ENCODE data around the gene ZNF341.
"Not testable (repeated sequence)": the region's sequence is repeated elsewhere in the genome, so short reads cannot be mapped to it uniquely, and the experiment has no call there.

ZNF341 gene

DNA sequence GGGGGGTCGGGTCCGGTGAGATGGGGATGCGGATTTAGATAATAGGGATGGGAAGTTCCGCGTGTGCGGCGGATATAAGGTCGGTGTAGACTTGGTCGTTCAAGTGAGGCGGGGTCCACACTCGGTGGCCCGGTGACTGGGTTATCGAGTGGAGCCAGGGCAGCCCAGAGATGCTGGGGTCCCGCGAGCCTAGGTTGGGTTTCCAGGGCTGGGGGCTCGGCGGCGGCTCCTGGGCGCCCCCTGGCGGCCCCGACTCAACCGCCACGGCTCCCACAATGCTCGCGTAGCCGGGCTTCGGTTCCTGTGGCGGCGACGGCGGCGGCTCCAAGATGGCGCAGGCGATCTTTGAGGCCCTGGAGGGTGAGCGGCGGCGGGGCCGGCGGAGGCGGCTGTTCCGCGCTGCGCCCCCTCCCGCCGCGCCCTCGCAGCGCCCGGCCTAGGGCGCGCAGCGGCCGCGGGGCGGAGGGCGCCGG lies at the start of gene ZNF341:
TSS of gene ZNF341 (plus strand) at position 304 of the 473 bp plus-strand sequence. CDS start at position 330, 26 bp downstream.
- DNase-seq: peak; percentile 59

DNA sequence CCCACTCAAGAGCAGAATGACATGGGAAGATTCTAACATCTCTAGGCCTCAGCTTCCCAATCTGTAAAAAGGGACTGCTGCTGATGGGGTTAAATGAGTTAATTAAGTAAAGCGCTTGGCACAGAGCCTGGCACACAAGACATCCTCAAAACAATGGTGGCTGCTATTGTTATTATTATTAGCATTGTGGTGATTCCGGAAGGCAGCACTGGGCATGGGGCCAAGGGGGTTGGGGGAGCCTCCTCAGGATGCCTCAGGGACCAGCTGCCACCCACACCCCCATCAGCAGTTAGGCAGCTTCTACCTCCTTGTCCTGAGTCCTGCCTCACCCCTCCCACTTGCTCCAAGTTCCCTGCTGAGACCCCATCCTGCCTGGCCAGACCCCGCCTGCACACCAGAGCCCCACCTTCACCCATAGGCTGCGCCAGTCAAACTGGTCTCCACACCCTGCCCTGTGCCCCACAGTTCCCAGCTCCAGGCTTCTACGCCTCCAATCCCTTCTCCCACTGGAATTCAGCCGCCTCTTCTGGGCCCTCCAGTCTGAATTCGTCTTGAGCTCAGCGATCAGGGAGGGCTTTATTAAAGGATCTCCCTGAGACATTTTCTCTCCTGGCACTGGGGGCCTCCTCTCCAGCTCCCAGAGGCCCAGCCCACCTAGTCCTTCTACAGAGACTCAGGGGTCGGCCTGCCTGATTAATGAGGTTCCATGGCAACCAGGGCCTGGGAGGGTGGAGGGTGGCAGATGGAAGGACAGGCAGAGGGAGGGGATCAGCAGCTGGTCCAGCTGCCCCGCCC lies 47.1 kb upstream of the ZNF341 start:
- DNase-seq: no peak

DNA sequence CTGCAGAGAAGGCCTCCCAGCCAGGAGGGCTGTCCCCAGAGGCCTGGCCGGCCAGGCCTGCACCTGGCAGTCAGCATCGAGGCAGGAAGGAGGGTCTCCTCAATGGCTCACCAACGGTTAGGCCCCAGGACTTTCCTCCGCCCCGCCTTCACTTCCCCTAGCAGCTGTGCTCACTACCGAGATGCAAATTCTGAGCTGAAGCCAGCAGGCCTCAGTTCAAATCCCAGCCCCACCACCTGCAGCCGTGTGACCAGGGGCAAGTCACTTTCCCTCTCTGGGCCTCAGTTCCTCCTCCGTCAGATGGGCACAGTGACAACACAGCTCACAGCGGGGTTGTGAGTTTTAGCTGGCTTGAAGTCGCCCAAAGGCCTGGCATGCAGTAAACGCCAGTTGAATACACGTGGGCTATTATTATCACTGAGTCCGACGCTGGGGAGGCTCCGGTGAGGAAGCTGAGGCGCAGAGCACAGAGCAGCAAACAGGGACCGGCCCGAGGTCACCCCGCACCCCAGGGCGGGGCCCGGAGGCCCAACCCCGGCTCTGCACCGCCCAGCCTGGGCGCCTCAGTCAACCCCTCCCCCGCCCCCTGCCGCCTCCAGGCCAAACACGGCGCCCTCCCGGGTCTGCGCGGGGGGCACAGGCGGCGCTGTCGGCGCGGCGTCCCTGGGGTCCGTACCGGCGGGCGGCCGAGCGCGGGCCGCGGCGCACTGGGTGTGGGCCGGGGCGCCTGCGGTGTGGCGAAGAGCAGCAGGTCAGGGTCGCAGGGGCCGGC lies 46.3 kb upstream of the ZNF341 start:
- DNase-seq: no peak

GRCh38 chr20:33686100-33686983 lies 45.5 kb upstream of the ZNF341 start, which contains the start of gene E2F1:
TSS of gene E2F1 (minus strand) at chr20:33686385. CDS start at chr20:33686264, 121 bp downstream.
- DNase-seq: peak; percentile 91

DNA sequence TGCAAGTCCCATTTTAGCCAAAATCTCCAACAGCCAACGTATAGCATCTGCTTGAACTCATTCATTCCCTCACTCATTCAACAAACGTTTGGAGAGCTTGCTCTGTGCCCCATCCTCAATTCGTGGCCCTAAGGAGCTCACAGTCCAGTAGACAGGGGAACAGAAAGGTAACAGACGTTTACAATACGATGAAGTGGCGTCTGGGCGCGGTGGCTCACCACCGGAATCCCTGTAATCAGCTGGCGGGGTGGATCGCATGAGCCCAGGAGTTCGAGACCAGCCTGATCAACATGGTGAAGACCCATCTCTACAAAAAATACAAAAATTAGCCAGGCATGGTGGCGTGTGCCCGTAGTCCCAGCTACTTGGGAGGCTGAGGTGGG lies 44.8 kb upstream of the ZNF341 start:
- no peak for DNase-seq

GRCh38 chr20:33687370-33687915 lies 44.4 kb upstream of the ZNF341 start:
- DNase-seq: no peak

DNA sequence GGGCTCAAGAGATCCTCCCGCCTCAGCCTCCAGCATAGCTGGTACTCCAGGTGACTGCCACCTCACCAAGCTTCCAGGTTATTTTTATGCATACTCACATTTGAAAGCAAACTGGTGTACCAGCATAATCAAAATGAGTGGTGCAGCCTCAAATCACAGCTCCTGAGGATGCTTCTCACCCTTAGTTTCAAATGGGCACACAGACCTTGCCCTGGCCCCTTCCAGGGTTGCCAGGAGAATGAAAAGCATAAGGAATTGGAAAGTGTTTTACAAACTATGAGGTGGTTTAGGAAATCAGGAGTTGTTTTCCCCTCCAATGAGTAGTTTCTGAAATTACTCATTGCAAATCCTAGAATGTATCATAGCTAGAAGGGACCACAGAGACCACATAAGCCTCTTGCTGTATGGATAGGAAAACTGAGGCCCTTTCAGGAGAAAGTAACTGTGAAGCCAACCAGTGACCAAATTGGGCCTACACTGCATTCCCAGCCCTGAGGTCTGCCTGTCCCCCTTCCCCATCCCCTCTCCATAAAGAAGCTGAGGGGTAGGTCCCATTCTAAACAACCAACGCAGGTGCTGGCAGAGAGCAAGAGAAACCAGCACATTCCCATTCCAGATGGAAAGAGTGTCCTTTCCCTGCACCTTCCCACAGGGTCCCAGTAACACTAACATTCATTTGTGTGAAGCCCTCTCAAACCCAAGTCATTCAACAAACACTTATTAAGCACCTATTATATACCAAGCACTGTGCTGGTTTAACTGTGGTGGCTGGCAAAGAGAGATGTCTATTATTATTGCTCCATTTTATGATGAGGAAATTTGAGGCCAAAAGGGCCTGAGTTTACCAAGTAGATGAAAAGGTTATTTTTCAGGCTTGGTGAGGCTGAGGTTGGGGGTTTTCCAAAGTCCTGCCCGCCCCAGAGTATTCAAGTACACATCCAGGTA lies 43.5 kb upstream of the ZNF341 start:
- DNase-seq: no peak

GRCh38 chr20:33688938-33689424 lies 42.8 kb upstream of the ZNF341 start:
- no peak for DNase-seq

DNA sequence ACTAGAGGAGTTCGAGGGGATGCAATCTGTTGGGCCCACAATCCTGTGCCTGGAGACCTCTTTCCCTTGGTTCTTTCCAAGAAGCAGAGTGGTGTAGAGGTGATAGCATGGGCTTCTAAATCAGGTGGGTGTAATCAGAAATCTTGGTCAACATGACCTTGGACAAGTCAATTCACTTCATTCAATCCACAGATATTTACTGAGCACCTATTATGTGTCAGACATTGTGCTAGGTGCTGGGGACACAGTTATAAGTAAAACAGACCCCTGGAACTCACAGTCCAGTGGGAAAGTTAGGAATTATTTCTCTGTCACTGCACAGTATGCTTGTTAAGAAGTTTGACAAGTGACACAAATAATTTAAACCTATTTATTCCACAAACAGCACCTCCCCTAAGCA lies 42.3 kb upstream of the ZNF341 start:
- no peak for DNase-seq

- no peak for DNase-seq
Measured at GRCh38 chr20:33689973-33690372, 41.8 kb upstream of the ZNF341 start.

GRCh38 chr20:33693289-33693688 lies 38.5 kb upstream of the ZNF341 start:
- no peak for DNase-seq

DNA sequence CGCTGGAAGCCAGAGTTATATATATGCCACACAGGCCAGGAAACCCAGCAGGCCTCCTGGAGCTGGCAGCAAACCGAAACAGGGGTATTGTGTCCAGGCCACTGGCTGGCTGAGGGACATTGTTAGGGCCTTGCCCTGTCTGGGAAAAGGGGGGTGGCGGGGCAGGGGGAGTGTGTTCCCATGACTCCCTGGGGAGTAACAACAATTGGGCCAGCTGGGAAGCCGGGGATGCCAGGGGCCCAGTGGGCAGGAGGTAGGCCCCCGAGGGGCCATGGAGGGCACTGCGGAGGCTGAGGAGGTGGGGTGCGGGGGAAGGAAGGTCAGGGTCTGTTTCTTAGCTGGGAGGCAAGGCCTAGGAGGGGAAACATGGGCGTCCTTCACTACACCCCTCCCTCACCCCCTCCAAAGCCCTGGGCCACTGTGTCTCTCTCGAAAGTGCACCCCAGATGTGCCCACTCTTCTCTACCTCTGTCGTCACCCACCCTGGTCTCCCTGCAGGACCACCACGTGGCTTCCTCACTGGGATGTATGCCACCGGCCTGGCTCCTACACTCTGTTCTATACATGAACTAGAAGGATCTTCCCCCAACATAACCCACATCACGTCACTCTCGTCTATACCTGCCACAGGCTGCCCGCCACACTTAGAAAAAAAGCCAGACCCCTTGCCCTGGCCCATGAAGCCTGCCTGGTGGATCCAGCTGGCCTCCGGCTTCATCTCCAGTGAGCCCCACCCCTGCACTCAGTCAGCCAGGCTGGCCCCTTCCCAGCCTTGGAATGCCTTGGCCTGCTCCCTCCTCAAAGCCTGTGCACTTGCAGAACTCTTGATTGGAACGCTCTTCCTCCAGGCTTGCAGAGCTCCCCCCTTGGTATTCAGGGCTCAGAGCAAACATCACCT lies 37.8 kb upstream of the ZNF341 start:
- DNase-seq: no peak

GRCh38 chr20:33694639-33695012 lies 37.2 kb upstream of the ZNF341 start:
- DNase-seq: no peak

DNA sequence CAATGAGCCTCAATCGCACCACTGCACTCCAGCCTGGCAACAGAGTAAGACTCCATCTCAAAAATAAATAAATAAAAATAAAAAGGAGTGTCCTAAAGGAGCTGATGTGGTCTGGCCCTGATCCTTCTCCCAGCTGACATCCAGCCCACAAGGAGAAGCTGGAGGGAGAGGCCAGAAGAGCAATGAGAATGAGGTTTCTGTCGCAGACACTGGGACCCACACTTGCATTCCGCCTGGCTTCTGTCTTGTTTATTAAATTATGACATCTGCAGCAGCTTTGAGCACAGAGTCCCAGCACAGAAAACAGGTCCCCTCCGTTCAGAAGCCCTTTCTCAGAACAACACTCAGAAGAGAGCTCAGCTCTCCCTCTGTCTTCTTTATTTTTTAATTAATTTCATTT lies 35.3 kb upstream of the ZNF341 start:
- no peak for DNase-seq

DNA sequence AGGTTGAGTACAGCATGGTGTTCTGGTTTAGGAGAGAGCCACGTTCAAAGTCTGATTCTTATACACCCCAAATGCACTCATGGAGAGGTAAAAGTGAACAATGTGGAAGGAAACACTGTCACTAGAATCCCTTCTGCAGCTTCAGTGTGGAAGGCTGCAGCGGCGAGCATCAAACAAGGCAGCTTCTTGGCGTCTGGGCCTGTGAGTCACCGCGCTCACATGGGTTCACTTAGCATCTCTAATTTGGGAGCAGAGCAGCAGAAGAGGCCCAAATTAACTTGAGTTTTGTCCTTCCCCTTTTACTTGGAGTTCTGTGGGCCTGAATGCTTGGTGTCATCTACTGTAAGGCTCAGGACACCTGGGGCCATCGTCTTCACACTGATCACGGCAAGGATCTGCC lies 34.7 kb upstream of the ZNF341 start:
- DNase-seq: peak; percentile 71

- not testable (repeated sequence) for DNase-seq
Measured at GRCh38 chr20:33698966-33699365, 32.8 kb upstream of the ZNF341 start.

- not testable (repeated sequence) for DNase-seq
Measured at GRCh38 chr20:33700696-33701441, 30.9 kb upstream of the ZNF341 start.

- DNase-seq: no peak
Measured at GRCh38 chr20:33701629-33702450, 30.0 kb upstream of the ZNF341 start.

DNA sequence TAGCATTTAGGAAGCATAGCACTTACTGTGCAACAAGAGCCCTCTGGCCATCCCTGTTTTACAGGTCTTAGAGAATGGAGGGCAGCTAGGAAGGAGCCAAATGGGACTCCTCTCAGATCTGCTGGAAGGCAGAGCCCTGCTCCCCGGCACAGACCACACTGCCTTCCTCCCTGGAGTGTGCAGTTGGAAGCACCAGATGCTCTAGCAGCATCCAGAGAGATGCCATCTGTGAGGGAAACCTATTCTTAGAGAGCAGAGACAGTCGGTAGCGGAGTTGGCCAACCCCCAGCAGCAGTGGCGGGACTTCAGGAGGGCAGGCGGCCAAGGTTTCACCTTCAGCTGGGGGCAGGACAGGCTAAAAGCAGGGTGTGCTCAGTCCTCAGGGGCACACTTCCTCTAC lies 28.9 kb upstream of the ZNF341 start:
- DNase-seq: no peak

Data from amniotic stem cell (primary cell).